Kidney epithelial cell (primary cell): ENCODE data around the gene MGMT. TPM values are rescaled to one million over a fixed set of nuclear protein-coding genes. Genes with fewer than 3 reads are reported as not detected.

Experiments
- DNase-seq: peaks from one replicate; pipeline ENCODE4 v3.0.0-alpha.2; 2010; ENCODE audit warnings: low read depth
- H3K27me3 ChIP-seq: 2 replicates; pipeline ENCODE4 v1.6.0; 2011; ENCODE audit warnings: low read length; ENCODE audit not compliant: control insufficient read depth, insufficient read depth
- H3K36me3 ChIP-seq: 2 replicates; pipeline ENCODE4 v1.5.1; 2011; ENCODE audit warnings: low read length; ENCODE audit not compliant: control insufficient read depth, insufficient read depth
- H3K4me3 ChIP-seq: 2 replicates; pipeline ENCODE4 v1.5.1; 2011; ENCODE audit warnings: low read depth, mild to moderate bottlenecking, control low read depth, low read length
- CTCF ChIP-seq: IDR thresholded peaks from 2 replicates; pipeline ENCODE4 v1.5.1; 2011; ENCODE audit warnings: mild to moderate bottlenecking, moderate library complexity, low read length, control low read depth, inconsistent platforms; ENCODE audit not compliant: insufficient read depth, poor library complexity, severe bottlenecking
- total RNA-seq: library from RNA; depleted of rRNA; stranded (reverse); fragments of >200 nt; gene quantifications from 2 replicates; pipeline ENCODE4 v1.2.3, GENCODE V29; 2015

MGMT gene
- total RNA-seq: 36.1 and 37.5 TPM in 2 replicates

- no peaks in the 10 kb centered on the region for H3K36me3 ChIP-seq
- no peak for TF ChIP-seq CTCF
- DNase-seq: no peak
- H3K27me3 ChIP-seq: no peaks in the 10 kb centered on the region
- H3K4me3 ChIP-seq: peak within 1 kb of the TSS; percentile 89
Observed at GRCh38 chr10:129466703-129467358, at the start of gene MGMT. MGMT (plus strand) TSS chr10:129467241.

GRCh38 chr10:129417870-129418269 is 49.2 kb upstream of the MGMT start:
- no peak for DNase-seq
- no peaks in the 10 kb centered on the region for H3K36me3 ChIP-seq
- H3K4me3 ChIP-seq: no peak overlapping the region
- peaks cover 5% of the 10 kb centered on the region for H3K27me3 ChIP-seq
- TF ChIP-seq CTCF: no peak

DNA sequence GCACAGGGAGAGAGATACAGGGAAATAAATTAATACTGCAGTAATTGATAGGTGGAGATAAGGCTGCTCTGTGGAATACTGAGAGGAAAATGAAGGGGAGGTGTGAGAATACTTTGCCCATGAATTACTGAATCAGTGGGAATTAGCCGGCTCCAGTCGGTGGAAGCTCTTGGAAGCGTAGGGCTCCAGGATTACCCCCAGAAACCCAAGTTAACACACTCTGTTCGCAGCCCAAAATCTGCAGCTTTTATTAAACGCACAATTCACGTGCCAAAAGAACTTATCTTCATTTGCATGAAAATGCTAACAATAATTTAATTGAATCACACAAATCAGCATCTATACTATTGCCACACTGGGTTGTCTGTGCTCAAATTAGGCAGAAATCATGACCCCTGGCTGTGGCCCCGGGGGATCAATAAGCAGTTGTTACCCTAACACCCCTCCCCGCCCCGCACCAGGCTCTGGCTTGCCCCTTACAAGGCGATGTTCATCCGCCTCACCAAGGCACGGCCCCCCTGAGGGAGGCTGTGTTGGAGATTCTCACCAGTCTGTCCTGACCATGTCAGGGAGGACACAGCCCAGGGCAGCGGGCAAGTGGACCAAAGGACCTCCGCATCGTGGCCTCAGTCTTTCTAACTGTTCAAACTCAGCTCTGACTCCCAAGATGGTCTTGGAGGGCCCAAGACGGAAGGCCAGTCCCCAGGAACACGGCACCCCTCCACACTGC is 48.4 kb upstream of the MGMT start:
- H3K27me3 ChIP-seq: peaks cover 5% of the 10 kb centered on the region
- TF ChIP-seq CTCF: no peak
- no peaks in the 10 kb centered on the region for H3K36me3 ChIP-seq
- H3K4me3 ChIP-seq: no peak overlapping the region
- DNase-seq: no peak

DNA sequence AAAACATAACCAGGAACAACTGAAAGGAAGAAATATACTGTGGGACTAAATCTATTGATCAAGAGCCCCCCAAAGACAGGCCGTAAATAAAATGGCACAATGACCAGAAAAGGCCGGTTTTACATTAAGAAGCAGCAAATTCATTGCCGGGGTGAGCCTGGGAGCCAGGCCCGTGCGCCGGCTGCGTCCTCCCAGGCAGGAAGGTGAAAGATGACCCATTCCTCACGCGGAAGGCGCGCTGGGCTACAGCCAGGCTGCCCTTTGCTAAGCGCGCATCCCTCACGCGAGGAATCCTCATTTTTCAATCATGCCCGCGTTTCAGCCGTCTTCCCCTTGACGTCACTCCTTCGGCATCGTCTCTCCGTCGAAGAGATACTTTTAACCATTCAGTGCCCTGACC is 47.6 kb upstream of the MGMT start:
- TF ChIP-seq CTCF: no peak
- Histone ChIP-seq H3K4me3 (no peak overlapping the region), H3K27me3 (peaks cover 5% of the 10 kb centered on the region), H3K36me3 (no peaks in the 10 kb centered on the region)
- DNase-seq: no peak

DNA sequence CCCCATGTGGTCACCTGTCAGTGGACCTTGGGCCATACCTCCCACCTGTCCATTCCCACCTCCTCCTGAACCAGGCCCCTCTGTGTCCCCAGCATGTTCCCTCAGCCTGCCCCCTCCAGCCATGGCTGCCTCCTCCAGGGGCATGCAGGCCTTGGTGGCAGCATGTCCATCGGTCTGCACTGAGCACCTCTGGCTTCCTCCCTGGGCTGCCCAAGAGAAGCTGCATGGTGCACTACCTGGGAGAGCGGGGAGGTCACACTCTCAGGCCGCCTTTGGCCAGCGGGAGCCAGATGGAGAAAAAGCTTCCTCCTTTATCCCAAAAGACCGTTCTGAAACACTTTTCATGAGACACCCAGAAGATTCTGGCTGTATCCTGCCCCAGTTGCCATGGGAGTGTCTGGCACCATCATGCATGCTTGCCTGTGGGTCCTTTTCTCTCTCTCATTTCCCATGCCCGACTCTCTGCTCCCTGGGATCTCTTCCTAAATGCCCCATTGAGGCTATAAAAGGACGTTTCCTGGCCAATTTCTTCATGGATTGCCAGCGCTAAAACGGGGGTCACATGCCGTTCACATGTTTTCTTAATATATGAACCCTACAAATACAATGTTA is 45.5 kb upstream of the MGMT start:
- H3K4me3 ChIP-seq: no peak overlapping the region
- DNase-seq: no peak
- H3K36me3 ChIP-seq: no peaks in the 10 kb centered on the region
- H3K27me3 ChIP-seq: no peaks in the 10 kb centered on the region
- TF ChIP-seq CTCF: no peak

GRCh38 chr10:129424978-129425377 is 42.1 kb upstream of the MGMT start:
- Histone ChIP-seq H3K27me3 (no peaks in the 10 kb centered on the region), H3K4me3 (no peak overlapping the region), H3K36me3 (no peaks in the 10 kb centered on the region)
- no peak for TF ChIP-seq CTCF
- no peak for DNase-seq
